ENCODE data around the gene WDR12.
"Not testable (repeated sequence)": the region's sequence is repeated elsewhere in the genome, so short reads cannot be mapped to it uniquely, and the experiment has no call there.

WDR12 gene

GRCh38 chr2:202911512-202912341 lies at the start of gene WDR12, which contains the start of gene CARF:
Gene WDR12 (minus strand): TSS chr2:202911673. CDS start chr2:202911476, 197 bp downstream.
Gene CARF (plus strand): TSS chr2:202912275. CDS start chr2:202941903, 29,628 bp downstream.
- Mint-ChIP-seq H3K4me1 (peaks cover 32% of the 10 kb centered on the region), H3K27me3 (no peaks in the 10 kb centered on the region), H3K27ac (peak within 1 kb of the TSS; percentile 99), H3K4me3 (peak within 1 kb of the TSS; percentile 99), H3K36me3 (peaks cover 2% of the 10 kb centered on the region), H3K9me3 (no peaks in the 10 kb centered on the region)

- no peaks in the 10 kb centered on the region for H3K9me3 Mint-ChIP-seq
- H3K4me1 Mint-ChIP-seq: peaks cover 3% of the 10 kb centered on the region
- peaks cover 13% of the 10 kb centered on the region for H3K36me3 Mint-ChIP-seq
- no peaks in the 10 kb centered on the region for H3K27me3 Mint-ChIP-seq
- no peak overlapping the region for H3K4me3 Mint-ChIP-seq
- no peak overlapping the region for H3K27ac Mint-ChIP-seq
Measured at GRCh38 chr2:202960524-202960923, 49.1 kb upstream of the WDR12 start.

DNA sequence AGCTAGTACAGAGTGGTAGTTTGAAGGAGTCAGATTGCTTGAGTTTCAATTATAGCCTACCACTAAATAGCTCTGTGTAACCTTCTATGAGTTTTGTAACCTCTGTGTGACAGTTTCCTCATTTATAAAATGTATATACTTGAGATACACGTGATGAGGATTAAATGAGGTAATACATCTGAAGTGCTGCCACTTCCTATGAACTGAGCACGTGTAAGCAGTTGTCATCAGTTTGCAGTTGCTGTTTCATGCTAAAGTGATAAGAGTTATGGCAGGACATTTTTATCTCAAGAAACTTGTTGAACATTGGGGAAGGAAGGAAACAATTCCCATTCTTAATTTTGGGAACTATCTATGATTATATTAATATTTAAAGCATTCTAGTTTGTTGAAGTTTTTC lies 39.1 kb upstream of the WDR12 start:
- H3K27me3 Mint-ChIP-seq: no peaks in the 10 kb centered on the region
- H3K36me3 Mint-ChIP-seq: peaks cover 25% of the 10 kb centered on the region
- no peak overlapping the region for H3K27ac Mint-ChIP-seq
- peaks cover 4% of the 10 kb centered on the region for H3K9me3 Mint-ChIP-seq
- H3K4me3 Mint-ChIP-seq: no peak overlapping the region
- no peaks in the 10 kb centered on the region for H3K4me1 Mint-ChIP-seq

DNA sequence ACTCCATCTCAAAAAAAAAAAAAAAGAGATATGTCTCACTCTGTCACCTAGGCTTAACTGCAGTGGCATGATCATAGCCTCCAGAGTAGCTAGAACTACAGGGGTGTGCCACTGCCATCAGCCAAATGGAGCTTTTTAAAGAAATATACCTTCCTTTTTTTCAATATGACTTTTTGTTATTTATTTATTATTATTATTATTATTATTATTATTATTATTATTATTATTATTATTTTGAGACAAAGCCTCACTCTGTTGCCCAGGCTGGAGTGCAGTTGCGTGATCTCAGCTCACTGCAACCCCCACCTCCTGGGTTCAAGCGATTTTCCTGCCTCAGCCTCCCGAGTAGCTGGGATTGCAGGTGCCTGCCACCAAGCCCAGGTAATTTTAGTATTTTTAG lies 37.9 kb upstream of the WDR12 start:
- H3K4me1 Mint-ChIP-seq, H3K4me3 Mint-ChIP-seq, H3K27me3 Mint-ChIP-seq, H3K27ac Mint-ChIP-seq, H3K9me3 Mint-ChIP-seq: not testable (repeated sequence)
- H3K36me3 Mint-ChIP-seq: peaks cover 36% of the 10 kb centered on the region

GRCh38 chr2:202945497-202945896 lies 34.0 kb upstream of the WDR12 start:
- Mint-ChIP-seq H3K36me3 (peaks cover 37% of the 10 kb centered on the region), H3K4me1 (no peaks in the 10 kb centered on the region), H3K4me3 (no peak overlapping the region)

GRCh38 chr2:202944816-202945215 lies 33.3 kb upstream of the WDR12 start:
- Mint-ChIP-seq H3K9me3 (peaks cover 8% of the 10 kb centered on the region), H3K4me1 (no peaks in the 10 kb centered on the region), H3K4me3 (no peak overlapping the region), H3K36me3 (peaks cover 40% of the 10 kb centered on the region), H3K27ac (no peak overlapping the region), H3K27me3 (no peaks in the 10 kb centered on the region)

More at GRCh38 chr2:202945497-202945896, 34.0 kb upstream of the WDR12 start:
- no peak overlapping the region for H3K27ac Mint-ChIP-seq
- no peaks in the 10 kb centered on the region for H3K27me3 Mint-ChIP-seq
- H3K9me3 Mint-ChIP-seq: peaks cover 8% of the 10 kb centered on the region

GRCh38 chr2:202944408-202944807 lies 32.9 kb upstream of the WDR12 start:
- Mint-ChIP-seq H3K27ac (no peak overlapping the region), H3K9me3 (peaks cover 8% of the 10 kb centered on the region), H3K36me3 (peaks cover 40% of the 10 kb centered on the region), H3K4me3 (no peak overlapping the region), H3K27me3 (no peaks in the 10 kb centered on the region), H3K4me1 (no peaks in the 10 kb centered on the region)

- H3K4me1 Mint-ChIP-seq: no peaks in the 10 kb centered on the region
- no peaks in the 10 kb centered on the region for H3K27me3 Mint-ChIP-seq
- peaks cover 8% of the 10 kb centered on the region for H3K9me3 Mint-ChIP-seq
- H3K27ac Mint-ChIP-seq: no peak overlapping the region
- no peak overlapping the region for H3K4me3 Mint-ChIP-seq
- H3K36me3 Mint-ChIP-seq: peaks cover 36% of the 10 kb centered on the region
Measured at GRCh38 chr2:202941771-202942170, 30.3 kb upstream of the WDR12 start.

- Mint-ChIP-seq H3K36me3 (peaks cover 18% of the 10 kb centered on the region), H3K4me3 (no peak overlapping the region), H3K4me1 (no peaks in the 10 kb centered on the region), H3K9me3 (no peaks in the 10 kb centered on the region), H3K27me3 (no peaks in the 10 kb centered on the region), H3K27ac (no peak overlapping the region)
Measured at GRCh38 chr2:202938960-202939359, 27.5 kb upstream of the WDR12 start.

DNA sequence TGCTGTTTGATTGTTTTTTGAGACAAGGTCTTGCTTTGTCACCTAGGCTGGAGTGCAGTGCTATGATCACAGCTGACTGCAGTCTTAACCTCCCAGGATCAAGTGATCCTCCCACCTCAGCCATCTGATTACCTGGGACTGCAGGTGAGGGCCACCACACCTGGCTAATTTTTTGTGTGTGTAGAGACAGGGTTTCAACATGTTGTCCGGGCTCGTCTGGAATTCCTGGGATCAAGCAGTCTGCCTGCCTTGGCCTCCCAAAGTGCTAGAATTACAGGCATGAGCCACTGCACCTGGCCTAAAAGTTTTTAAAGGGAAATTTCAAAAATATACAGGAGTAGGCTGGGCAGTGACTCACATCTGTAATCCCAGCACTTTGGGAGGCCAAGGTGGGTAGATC lies 23.0 kb upstream of the WDR12 start:
- H3K27ac Mint-ChIP-seq: no peak overlapping the region
- H3K4me1 Mint-ChIP-seq: peaks cover 9% of the 10 kb centered on the region
- H3K36me3 Mint-ChIP-seq: peaks cover 26% of the 10 kb centered on the region
- H3K4me3 Mint-ChIP-seq: no peak overlapping the region
- no peaks in the 10 kb centered on the region for H3K9me3 Mint-ChIP-seq
- H3K27me3 Mint-ChIP-seq: no peaks in the 10 kb centered on the region

DNA sequence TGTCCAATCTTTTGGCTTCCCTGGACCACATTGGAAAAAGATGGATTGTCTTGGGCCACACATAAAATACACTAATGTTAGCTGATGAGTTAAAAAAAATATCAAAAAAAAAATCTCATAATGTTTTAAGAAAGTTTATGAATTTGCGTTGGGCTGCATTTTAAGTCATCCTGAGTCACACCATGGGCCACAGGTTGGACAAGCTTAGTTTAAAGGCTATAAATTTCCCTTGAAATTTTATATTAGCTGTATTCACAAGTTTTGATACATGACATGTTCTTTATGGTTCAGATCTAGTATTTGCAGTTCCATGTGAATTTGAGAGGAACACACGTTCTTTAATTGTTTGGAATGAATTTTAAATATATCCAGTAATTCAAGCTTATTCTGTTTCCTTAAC lies 22.5 kb upstream of the WDR12 start:
- H3K36me3 Mint-ChIP-seq: peaks cover 29% of the 10 kb centered on the region
- H3K9me3 Mint-ChIP-seq: no peaks in the 10 kb centered on the region
- H3K27ac Mint-ChIP-seq: no peak overlapping the region
- H3K4me1 Mint-ChIP-seq: peaks cover 11% of the 10 kb centered on the region
- H3K27me3 Mint-ChIP-seq: no peaks in the 10 kb centered on the region
- no peak overlapping the region for H3K4me3 Mint-ChIP-seq

DNA sequence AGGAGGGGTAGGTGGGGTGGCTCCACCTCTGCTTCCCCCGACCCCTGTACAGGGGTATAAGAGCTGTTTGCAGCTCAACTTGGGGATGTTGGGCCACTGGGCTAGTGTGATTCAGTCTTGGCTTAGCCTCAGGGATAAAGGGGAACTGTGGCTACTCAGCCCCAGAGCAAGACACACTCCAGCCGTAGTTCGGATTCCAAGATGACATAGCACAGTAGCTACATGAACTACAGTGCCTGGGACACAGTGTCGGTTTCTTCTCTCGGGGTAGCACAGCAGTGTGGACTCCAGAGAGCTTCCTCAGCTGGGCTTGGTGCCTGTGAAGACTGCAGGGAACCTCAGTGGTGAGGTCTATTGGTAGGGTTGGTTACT lies 21.7 kb upstream of the WDR12 start:
- Mint-ChIP-seq H3K36me3 (peaks cover 30% of the 10 kb centered on the region), H3K27ac (no peak overlapping the region), H3K4me1 (peaks cover 11% of the 10 kb centered on the region), H3K27me3 (no peaks in the 10 kb centered on the region), H3K9me3 (no peaks in the 10 kb centered on the region), H3K4me3 (no peak overlapping the region)

DNA sequence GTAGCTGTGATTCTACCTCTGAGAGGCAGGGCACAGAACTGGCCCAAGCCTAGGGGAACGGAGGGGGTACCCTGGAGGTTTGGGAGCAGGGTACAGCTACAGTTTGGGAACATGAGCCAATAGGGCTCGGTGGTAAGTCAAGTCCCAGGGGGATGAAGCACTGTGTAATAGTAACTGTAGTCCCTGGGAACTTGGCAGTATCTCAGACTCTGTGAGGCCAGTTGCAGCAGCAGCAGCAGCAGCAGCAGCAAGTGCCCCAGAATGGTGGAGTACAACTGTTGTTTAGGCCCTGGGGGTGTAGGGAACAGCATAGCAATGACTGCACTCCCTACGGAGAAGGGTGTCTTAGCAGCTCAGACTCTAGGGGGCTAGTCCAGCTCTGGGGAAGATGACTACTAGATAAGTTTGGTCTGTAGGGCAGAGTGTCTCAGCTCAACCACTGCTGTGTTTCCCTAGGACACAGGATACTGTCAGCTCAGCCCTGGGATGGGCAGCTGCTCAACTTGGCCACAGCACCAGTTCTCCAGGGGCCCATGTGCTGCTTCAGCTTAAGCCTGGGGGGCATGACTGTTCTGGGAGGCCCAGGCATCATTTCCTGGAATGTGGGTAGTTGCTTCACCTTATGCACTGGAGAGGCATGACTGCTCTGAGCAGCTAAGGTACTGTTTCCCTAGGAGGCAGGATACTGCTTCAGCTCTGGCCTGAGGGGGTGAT lies 21.1 kb upstream of the WDR12 start:
- peaks cover 32% of the 10 kb centered on the region for H3K36me3 Mint-ChIP-seq
- no peaks in the 10 kb centered on the region for H3K9me3 Mint-ChIP-seq
- H3K4me1 Mint-ChIP-seq: peaks cover 11% of the 10 kb centered on the region
- H3K27ac Mint-ChIP-seq: no peak overlapping the region
- H3K27me3 Mint-ChIP-seq: no peaks in the 10 kb centered on the region
- H3K4me3 Mint-ChIP-seq: no peak overlapping the region

DNA sequence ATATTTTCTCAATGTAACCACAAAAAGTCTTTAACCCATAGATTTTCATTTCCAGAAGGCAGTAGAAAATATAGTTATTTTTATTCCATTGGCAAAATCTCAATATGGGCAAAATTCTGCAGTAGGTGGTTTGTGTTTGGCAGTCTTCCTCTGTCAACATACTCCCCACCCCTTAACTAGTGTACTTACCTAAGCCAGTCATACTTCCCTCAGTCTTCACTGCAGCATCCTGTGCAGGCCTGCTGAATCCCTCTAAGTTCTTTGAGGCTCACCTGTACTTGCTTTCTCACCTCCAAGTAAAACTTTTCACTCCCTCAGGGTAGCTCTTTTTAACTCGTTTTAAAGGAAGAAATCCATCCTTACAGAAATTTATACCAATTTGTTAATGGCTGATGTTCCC lies 7.4 kb upstream of the WDR12 start:
- H3K36me3 Mint-ChIP-seq: peaks cover 5% of the 10 kb centered on the region
- peaks cover 4% of the 10 kb centered on the region for H3K4me1 Mint-ChIP-seq

GRCh38 chr2:202912342-202913201 lies 1.1 kb upstream of the WDR12 start:
- Mint-ChIP-seq H3K4me3 (peak overlapping the region; percentile 99), H3K27ac (peak overlapping the region; percentile 99), H3K4me1 (peaks cover 32% of the 10 kb centered on the region)
- not testable (repeated sequence) for H3K36me3 Mint-ChIP-seq, H3K27me3 Mint-ChIP-seq, H3K9me3 Mint-ChIP-seq

More for the DNA sequence above, 7.4 kb upstream of the WDR12 start:
- H3K27me3 Mint-ChIP-seq: no peaks in the 10 kb centered on the region
- H3K4me3 Mint-ChIP-seq: no peak overlapping the region
- H3K27ac Mint-ChIP-seq: no peak overlapping the region
- H3K9me3 Mint-ChIP-seq: no peaks in the 10 kb centered on the region

Measured in activated naive CD4-positive, alpha-beta T cell treated with anti-CD3 and anti-CD28 coated beads, Interleukin-2, amount 50 U/mL, for 24 hours (primary cell).